WTC11 (cell line): ENCODE data around the gene RPUSD3.
"Not testable (repeated sequence)": the region's sequence is repeated elsewhere in the genome, so short reads cannot be mapped to it uniquely, and the experiment has no call there.

Experiments used
- ARID4B ChIP-seq: sonication (generic); formaldehyde crosslinking; IDR thresholded peaks from 2 replicates; pipeline ENCODE4 v1.8.0; 2023; ENCODE audit warnings: missing genetic modification reagents, mild to moderate bottlenecking, borderline replicate concordance
- CBFB ChIP-seq: sonication (generic); formaldehyde crosslinking; IDR thresholded peaks from 2 replicates; pipeline ENCODE4 v1.8.1; 2022; ENCODE audit warnings: mild to moderate bottlenecking, low read depth, missing genetic modification reagents
- CTCF ChIP-seq: fragments of 200-600 bp; IDR thresholded peaks from 2 replicates; pipeline ENCODE4 v1.8.0; 2022; ENCODE audit warnings: antibody characterized with exemption
- GRHL2 ChIP-seq: fragments of 250-450 bp; sonication (Bioruptor Pico); IDR thresholded peaks from 2 replicates; pipeline ENCODE4 v1.8.0; 2022; ENCODE audit warnings: mild to moderate bottlenecking, moderate library complexity; ENCODE audit not compliant: insufficient replicate concordance, severe bottlenecking
- MYBL2 ChIP-seq: sonication (generic); formaldehyde crosslinking; IDR thresholded peaks from 2 replicates; pipeline ENCODE4 v1.8.1; 2023; ENCODE audit warnings: mild to moderate bottlenecking, moderate library complexity, missing genetic modification reagents
- NR1H2 ChIP-seq: sonication (generic); formaldehyde crosslinking; IDR thresholded peaks from 2 replicates; pipeline ENCODE4 v1.9.0; 2021; ENCODE audit warnings: mild to moderate bottlenecking, moderate library complexity, missing genetic modification reagents
- TEAD1 ChIP-seq: sonication (generic); formaldehyde crosslinking; IDR thresholded peaks from 2 replicates; pipeline ENCODE4 v1.8.0; 2022; ENCODE audit warnings: mild to moderate bottlenecking, missing genetic modification reagents

GRCh38 chr3:9865125-9865637, 21.4 kb upstream of the RPUSD3 start:
- TF ChIP-seq CTCF; CBFB; ARID4B (CRISPR knock-in tag); GRHL2 (CRISPR knock-in tag); TEAD1 (CRISPR knock-in tag); NR1H2; MYBL2 (CRISPR knock-in tag): not testable (repeated sequence)
